GM15510 (cell line): ENCODE data around the gene GOSR2.

Source experiments
- POLR2A ChIP-seq: IDR thresholded peaks from 3 replicates; pipeline ENCODE4 v1.6.1; 2011; ENCODE audit warnings: borderline replicate concordance; ENCODE audit not compliant: insufficient read length; ENCODE audit errors: extremely low read depth

Gene GOSR2

DNA sequence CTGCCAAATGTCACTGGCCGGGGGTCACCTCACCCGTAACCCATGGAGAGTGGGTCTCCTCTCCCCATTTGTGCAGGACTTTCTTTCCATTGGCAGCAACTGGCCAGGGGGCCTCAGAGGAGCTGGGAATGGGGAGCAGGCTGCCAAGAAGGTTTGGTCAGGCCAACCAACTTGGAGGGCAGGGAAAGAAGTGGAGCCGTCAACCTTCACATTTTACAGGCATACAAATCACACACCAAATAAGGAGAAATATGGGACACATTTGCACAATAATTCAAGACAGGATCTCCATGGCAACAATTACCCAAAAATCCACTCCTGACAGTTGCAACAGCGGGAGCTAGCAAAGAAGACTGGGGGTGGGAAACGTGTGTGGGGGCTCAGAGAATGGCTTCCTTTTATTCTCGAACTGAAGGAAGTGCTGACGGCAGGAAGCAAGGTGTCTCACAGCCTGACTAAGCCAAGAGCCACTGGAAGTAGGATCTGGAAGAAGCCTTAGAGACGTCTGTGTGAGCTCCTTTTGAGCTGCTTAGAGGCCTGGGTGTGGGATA is 35.2 kb downstream of the GOSR2 start:
- TF ChIP-seq POLR2A, result no peak

DNA sequence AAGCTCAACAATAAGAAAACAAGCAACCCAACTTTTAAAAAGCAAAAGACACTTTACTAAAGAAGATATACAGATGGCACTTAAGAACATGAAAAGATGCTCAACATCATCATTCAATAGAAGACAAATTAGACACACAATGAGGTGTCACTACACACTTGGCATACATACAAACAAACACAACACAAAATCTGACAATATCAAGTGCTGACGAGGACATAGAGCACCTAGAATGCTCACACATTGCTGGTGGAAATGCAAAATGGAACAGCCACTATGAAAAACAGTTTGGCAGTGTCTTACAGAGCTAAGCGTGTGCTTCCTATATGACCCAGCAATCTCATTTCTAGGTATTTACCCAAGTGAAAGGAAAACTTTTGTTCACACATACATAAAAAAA is 37.2 kb downstream of the GOSR2 start:
- no peak for TF ChIP-seq POLR2A

DNA sequence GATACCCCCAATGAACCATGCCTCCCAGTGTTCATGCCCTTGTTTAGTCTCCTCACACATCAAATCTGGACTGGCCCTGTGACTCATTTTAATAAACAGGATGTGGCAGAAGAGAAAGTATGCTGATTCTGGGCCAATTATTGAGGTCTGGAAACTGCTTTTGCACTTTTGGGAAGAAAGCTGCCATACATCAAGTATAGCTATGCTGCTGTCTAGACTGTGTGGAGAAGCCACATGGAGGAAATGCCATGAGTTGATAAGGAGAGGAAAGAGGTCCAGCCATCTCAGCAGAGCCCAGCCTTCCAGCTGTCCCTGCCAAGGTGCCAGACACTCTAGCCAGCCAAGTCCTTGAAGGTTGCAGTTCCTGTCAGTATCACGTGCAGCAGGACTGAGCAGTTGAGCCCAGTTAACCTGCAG is 39.4 kb downstream of the GOSR2 start:
- TF ChIP-seq POLR2A, result no peak

DNA sequence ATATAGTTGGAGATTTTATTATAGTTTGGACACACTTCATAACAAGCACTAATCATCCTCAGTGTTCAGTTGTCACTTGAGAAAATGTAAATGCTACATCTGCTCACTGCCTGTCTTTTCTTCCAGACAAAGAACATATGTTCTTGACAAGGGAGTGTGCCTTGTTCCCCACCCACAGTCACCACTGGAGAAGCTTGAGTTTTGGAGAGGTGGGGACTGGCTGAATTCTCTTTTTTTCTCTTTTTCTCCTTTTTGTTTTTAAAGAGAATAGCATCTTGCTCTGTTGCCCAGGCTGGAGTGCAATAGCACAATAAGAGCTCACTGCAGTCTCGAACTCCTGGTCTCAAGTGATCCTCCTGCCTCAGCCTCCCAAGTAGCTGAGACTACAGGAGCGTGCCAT is 40.6 kb downstream of the GOSR2 start:
- TF ChIP-seq POLR2A, result no peak

DNA sequence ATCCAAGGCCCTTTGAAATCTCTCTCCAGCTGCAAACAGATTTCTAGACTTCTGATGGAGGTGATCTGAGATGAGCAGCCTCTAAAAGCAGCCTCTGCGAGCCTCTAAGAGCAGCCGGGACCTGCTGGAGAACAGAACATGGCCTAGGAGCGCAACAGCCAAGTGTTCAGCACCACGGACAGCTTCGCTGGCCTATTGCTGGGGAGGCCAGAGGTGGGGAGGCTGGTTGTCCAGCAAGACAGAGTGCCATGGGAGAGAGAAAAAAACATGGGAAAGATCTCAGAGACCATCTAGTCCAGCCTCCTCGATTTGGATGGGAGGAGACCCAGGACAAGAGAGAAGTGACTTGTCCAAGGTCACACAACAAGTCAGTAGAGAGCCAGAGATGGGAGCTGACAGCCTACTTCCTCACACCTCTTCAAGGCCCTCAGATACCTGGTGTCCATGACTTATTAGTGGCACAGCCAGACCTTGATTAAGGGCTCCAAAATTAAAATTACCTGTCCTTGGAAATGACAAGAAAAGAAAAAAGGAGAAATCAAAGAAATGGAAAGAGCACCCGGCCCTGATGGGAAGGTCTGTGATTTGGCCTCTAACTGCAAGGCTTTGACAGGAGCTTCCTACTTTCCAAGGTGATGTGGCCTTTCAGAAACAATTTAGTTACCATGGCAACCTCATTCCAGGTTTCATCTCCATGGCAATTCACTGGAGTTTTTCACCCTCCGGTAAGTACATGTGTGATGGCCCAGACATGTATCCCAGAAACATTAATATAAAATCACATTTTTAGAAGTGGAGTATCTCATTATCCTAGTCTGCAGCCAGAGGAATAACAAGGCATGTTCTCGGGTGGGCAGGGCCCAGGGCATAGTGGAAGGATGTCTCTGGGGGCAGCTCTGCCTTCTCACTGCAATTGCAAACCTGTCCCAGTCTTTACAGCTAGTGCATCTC is 41.6 kb downstream of the GOSR2 start:
- no peak for TF ChIP-seq POLR2A

DNA sequence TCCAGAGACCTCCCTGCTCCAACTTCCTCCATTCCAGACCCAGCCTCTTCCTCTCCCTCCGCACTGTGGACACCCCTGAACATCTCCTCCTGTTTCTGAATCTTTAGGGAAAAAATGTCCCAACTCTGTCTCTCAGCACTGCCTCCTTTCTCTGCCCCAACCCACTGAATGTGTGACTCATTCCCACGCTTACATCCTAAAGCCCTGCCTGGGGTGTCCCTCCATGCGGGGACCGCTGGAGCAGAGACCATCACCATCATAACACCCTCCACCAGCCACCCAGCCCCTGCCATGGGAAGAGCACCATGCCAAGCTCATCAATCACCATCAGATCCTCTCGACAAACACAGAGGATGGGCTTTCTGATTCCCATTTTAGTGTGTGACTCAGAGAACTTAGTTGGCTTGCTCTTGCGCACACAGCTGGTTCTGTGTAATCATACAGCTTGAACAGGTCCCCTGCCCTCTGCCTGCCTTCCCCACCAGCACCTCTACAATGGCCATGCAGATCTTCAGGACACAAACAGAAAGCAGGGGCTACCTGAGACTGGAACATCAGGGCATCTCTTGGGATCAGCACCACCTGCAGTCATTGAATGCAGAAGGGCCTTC is 45.4 kb downstream of the GOSR2 start:
- TF ChIP-seq POLR2A, result no peak

DNA sequence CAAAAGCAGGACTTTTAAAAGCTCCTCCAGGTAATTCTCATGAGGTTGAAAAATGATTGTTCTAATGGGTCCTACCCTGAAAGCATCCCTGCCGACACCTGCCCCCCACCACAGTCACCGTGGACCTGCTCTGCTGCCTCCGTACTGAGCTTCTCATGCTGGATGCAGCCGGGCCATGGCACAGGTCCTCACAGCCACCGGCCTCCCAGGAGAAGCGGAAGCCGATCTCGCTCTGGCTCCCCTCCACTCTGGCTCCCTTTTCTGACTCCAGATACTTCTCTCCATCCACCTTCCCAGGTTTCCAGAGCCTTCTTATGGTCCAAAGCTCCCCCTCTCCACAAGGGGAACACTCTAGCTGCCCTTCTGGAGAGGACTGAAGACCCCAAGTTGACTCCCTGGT is 45.9 kb downstream of the GOSR2 start:
- no peak for TF ChIP-seq POLR2A

DNA sequence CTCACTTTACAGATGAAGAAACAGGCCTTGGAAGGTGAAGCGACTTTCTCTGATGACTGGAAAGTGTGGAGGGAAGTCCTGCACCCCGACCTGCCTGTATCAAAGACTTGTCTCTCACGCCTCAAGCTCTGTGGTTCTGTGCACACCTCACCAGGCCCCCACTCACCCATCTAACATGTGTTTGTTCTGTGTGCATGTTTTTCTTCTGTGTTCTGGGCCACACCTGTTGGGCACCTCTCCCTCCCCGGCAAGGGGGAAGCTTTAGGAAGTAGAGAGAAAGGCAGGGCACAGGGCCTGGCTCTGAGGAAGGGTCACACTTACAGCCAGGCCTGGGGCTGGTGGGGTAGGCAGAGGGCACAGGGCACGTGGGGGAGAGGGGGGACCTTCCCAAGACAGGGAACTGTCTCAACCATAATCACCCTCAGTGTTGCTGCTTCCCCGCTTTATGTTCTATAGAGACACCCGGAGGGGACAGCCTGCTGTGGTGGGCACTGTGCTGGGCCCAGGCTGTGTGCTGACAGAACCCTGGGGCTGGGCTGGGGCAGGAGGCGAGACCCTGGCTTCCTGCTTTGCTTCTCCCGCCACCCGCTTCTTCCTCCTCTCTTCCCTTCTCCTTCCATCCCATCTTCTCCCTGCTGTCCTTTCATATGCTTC is 48.8 kb downstream of the GOSR2 start:
- no peak for TF ChIP-seq POLR2A

DNA sequence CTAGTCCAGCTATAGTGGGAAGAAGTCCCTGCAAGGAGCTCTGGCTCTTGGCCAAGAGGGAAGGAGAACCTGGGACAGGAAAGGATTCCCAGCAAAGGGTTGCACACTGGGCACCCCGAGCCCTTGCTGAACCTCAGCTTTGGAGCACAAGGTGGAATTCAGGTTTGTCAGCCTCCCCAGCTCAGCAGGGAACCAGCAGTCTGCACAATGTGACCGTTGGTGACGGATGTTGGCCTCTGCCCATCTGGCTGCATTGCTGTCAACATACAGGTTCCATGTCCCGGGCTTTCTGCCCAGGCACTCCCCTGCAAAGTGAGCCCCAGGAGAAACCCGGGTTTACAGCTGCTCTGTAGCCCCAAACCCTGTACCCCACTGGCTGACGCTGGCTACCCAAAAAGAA is 49.4 kb downstream of the GOSR2 start:
- TF ChIP-seq POLR2A, result no peak

DNA sequence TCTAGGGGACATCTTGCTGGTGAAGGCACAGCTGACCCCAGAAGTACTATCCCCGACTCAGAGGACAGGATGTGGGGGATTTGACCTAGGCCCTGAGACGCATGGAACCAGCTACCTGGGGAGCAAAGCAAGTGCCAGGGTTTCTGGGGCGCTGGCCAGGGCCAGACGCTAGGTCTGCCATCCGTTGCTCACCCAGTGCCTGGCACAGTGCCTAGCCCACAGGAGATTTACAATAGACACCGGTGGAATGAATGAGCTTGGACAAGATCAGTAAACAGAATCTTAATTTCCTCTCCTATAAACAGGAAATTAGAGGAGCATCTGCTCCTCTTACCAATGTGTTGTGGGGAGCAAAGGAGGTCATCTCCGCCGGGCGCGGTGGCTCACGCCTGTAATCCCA is 51.1 kb downstream of the GOSR2 start:
- no peak for TF ChIP-seq POLR2A

DNA sequence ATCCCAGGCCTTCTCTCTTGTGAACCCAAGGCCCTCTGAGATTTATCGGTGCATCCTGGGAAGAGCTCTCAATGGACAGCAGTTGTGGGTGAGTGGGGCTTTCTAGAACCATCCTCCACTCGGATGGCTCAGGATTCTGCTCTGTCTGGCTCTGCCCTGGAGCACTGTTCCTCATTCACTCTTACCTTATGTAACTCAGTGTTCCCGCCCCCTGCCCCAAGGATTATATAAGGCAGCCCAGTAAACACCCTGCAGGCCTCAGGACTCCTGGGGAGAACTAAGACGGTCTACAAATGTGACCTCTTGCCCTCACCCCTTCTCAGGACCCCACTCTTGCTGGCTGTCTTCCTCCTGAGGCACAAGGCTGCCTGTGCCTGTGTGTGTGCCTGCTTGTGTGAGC is 52.3 kb downstream of the GOSR2 start:
- TF ChIP-seq POLR2A, result no peak

DNA sequence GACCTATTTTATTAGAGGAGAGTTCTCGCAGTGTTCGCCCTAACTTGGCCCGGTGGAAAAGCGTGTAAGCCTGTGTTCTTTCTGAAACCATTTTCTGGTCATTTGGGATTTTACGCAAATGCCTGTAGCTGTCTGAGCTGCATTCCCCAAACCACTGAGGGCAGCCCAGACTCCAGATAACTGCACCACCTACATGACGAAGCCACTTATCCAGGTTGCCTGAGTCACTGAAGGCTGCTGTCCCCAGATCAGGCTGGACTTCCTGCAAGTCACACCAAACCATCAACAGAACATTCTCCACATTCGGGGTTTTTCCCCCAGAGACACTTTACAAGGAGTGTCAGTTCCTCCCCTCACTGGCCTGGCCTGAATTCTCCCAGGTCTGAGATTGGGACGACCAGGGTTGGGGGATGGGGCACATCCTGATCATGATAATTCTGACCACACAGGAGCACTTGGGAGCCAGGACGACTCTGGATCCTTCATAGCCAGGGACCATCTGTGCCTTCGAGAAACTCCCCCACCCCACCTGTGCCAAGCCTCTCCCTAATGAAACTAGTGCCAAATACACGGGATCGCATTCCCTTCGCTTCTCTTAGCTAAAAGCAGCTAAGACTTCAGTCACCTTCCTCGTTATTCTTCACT is 53.8 kb downstream of the GOSR2 start:
- no peak for TF ChIP-seq POLR2A

DNA sequence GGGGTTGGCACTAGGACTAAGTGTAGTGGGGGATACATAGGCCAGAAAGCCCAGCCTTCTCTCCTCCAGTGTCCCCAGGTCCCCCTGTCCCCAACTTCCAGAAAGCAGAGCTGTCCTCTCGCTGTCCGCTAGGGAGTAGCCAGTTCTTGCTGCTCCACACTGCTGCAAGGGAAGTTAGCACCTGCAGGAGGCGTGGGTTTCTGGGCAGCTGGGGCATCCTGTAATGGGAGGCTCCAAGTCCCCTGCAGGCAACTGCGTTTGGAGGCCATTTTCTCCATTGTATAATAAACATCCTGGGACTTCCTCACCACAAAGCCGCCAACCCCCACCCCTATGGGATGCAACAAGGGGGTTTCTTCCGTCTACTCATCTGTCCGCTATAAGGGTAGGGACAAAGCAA is 54.4 kb downstream of the GOSR2 start:
- no peak for TF ChIP-seq POLR2A

DNA sequence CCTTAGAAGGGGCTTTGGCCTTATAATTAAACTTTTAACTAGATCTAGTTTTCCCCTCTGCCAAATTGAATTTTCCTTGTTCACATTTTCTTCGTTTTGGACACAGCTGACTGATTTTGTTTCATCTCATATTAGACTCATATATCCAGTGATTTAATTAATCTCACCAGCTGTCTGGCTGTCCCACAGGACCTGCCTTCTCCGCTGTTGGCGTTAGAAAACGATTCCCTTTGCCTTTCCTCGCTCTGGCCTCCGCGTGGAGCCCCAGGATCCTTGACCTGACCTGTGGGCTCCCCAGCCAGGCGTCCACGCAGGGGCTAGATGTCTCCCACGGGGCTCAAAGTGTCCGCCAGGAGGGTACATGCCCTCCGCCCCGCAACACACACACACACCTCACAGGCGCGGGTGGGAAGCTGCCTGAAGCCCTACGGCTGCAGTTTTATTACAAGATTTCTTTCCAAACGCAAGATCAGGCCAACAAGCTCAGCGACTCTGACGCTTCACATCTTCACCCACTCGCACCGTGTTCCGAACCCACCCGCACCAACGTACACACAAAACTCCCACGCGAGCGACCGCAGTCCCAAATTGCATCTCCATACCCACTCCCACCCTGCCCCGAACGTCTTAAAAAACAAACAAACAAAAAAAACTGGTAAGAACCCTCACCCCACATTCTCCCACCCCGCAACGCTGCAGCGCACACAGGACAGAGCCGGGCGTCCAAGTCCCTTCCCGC is 55.0 kb downstream of the GOSR2 start:
- no peak for TF ChIP-seq POLR2A
